Measurements from ENCODE around the gene MYL10.

- no peak for TF ChIP-seq CTCF (IDR thresholded peaks at IDR 0.05; ENCODE audit: low read depth, low read length, poor library complexity, severe bottlenecking)
- no peak for TF ChIP-seq EZH2phosphoT487 (IDR thresholded peaks at IDR 0.05; ENCODE audit: borderline replicate concordance, low read length)
Measured at GRCh38 chr7:101645951-101646350, 16.9 kb upstream of the MYL10 start.
